ENCODE results near the gene FSD1L.

GRCh38 chr9:105447814-105448812 is at the start of gene FSD1L:
- TF ChIP-seq EZH2 (IDR thresholded peaks at IDR 0.05; ENCODE audit: borderline replicate concordance, insufficient read depth, low read depth, low read length, poor library complexity, severe bottlenecking), result no peak
- no peak for TF ChIP-seq CTCF (IDR thresholded peaks at IDR 0.05)
